Hematopoietic multipotent progenitor cell treated with erythropoietin and hydrocortisone succinate and interleukin-3 and kit ligand, for 15 days (in vitro differentiated cells): ENCODE results near the gene ATP11A.
"Not testable (repeated sequence)": the region's sequence is repeated elsewhere in the genome, so short reads cannot be mapped to it uniquely, and the experiment has no call there.

ENCODE experiments used
- DNase-seq: peaks from one replicate; pipeline ENCODE4 v3.0.0-alpha.2; 2015; ENCODE audit warnings: low spot score

Gene ATP11A

GRCh38 chr13:112841303-112842015, 151.6 kb downstream of the ATP11A start:
- DNase-seq = not testable (repeated sequence)

GRCh38 chr13:112842343-112842856, 152.6 kb downstream of the ATP11A start:
- no peak for DNase-seq

GRCh38 chr13:112842931-112843391, 153.1 kb downstream of the ATP11A start:
- no peak for DNase-seq

- no peak for DNase-seq
Observed at GRCh38 chr13:112843392-112844111, 153.7 kb downstream of the ATP11A start.

- no peak for DNase-seq
Observed at GRCh38 chr13:112844411-112844810, 154.6 kb downstream of the ATP11A start.

- DNase-seq = no peak
Observed at GRCh38 chr13:112844879-112845278, 155.0 kb downstream of the ATP11A start.

- no peak for DNase-seq
Observed at GRCh38 chr13:112845511-112846144, 155.8 kb downstream of the ATP11A start.

GRCh38 chr13:112846411-112847115, 156.7 kb downstream of the ATP11A start:
- no peak for DNase-seq

- DNase-seq = no peak
Observed at GRCh38 chr13:112849500-112849899, 159.7 kb downstream of the ATP11A start.

- DNase-seq = no peak
Observed at GRCh38 chr13:112850273-112850672, 160.4 kb downstream of the ATP11A start.

GRCh38 chr13:112851107-112852038, 161.5 kb downstream of the ATP11A start:
- no peak for DNase-seq

- no peak for DNase-seq
Observed at GRCh38 chr13:112852392-112852791, 162.6 kb downstream of the ATP11A start.

GRCh38 chr13:112852808-112853207, 163.0 kb downstream of the ATP11A start:
- DNase-seq = no peak

- DNase-seq = no peak
Observed at GRCh38 chr13:112854321-112854720, 164.5 kb downstream of the ATP11A start.

- DNase-seq = no peak
Observed at GRCh38 chr13:112855859-112856258, 166.0 kb downstream of the ATP11A start.

GRCh38 chr13:112857914-112858490, 168.2 kb downstream of the ATP11A start:
- DNase-seq = no peak

GRCh38 chr13:112859128-112859816, 169.4 kb downstream of the ATP11A start:
- no peak for DNase-seq

GRCh38 chr13:112859817-112860190, 170.0 kb downstream of the ATP11A start:
- DNase-seq = no peak

GRCh38 chr13:112861876-112862615, 172.2 kb downstream of the ATP11A start:
- DNase-seq = no peak
